ELF-1 (cell line): ENCODE measurements around the gene TEX52.
A peak's percentile ranks its signal among the peaks of the same experiment; 100 is the strongest.

Experiments used
- DNase-seq: peaks from one replicate; pipeline ENCODE4 v3.0.0-alpha.2; 2016; ENCODE audit warnings: low read depth, low spot score

Gene TEX52

GRCh38 chr12:2833327-2833726 is 23.5 kb downstream of the TEX52 start:
- DNase-seq, result no peak

- no peak for DNase-seq
Measured at GRCh38 chr12:2832550-2833127, 24.2 kb downstream of the TEX52 start.

DNA sequence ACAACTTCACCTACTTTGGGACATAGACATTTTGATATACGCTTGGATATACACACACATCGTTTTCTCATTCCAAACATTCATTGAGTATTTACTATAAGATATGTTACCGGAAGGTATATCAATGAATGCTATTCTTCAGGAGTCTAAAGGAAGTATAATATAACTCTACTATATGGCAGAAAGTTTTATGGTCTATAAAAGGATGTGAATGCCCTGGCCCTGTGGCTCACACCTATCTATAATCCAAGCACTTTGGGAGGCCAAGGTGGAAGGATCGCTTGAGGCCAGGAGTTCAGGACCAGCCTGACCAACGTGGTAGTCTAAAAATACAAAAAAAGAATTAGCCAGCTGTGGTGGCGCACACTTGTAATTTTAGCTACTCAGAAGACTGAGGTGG is 27.6 kb downstream of the TEX52 start:
- no peak for DNase-seq

DNA sequence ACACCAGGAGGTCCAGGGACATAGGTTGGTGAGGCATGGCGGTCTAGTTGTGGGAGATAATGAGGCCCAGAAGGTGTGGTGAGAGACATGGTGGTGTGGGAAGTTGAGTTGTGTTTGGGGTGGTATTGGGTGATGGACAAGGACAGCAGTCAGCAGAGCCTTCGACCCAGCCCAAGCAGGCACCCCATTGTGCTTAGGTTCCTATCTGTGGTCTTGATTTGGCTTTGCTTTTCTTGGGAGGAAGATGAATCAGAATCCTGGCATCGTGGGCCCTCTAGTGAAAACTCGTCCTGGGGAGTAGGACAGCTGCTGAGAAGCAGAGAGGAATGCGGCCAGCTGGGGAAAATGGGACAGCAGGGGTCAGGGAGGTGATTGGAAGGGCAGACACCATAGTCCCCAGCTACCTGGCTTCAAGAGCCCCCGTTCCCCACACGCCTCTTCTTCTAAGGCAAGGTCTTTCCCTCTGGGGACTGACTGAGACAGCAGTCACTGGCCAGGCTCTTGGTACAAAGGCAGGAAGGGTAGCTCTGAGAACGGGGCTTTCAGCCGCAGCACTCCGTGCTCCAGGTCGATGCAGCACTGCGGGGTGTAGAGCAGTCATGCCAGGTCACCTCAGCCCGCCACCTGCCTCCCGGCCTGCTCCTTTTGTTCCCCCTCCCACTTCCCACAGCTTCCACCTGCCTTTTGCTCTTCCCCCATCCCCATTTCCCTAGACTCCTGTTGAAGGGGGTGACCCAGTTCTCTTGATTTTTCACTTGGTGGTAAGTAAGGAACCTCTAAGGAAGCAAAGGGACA is 29.9 kb downstream of the TEX52 start:
- DNase-seq, result no peak

GRCh38 chr12:2826036-2826435 is 30.8 kb downstream of the TEX52 start:
- DNase-seq, result no peak

- peak; percentile 34 for DNase-seq
Measured at GRCh38 chr12:2825132-2825531, 31.7 kb downstream of the TEX52 start.

DNA sequence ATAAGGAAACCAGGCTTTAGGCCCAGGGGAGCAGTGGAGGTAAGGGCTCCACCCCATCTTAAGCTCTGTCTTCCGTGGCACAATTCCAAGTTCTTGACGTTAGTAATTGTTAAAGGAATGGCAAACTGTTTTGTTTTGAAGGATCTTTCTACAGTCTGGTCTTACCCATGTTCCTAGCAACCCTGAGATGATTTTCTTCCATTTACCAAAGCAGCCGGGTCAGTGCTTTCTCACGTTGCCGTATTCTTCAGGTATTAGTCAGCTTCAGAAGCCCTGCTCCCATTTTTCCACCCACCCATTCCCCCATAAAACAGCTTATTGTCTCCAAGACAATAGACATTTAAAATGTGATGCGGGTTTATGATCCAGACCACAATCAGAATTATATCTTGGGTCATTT is 32.3 kb downstream of the TEX52 start:
- no peak for DNase-seq

DNA sequence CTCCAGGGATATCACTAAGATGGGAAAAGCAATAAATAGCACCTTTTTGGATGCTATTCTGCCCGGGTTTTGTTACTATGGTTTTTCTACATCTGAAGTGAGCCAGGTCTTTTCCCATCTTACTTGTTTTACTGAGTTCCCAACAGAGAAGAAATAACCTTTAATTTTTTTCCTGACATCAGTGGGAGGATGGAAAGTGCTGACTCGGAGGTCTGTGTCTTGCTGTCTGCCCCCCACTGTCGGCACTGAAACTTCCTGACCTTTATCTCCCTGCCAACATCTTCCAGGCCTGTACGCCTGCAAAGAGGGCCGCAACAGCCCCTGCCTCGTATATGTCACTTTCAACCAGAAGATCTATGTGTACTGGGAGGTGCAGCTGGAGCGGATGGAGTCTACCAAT is 33.4 kb downstream of the TEX52 start:
- no peak for DNase-seq

GRCh38 chr12:2820432-2820831 is 36.4 kb downstream of the TEX52 start:
- DNase-seq, result no peak

DNA sequence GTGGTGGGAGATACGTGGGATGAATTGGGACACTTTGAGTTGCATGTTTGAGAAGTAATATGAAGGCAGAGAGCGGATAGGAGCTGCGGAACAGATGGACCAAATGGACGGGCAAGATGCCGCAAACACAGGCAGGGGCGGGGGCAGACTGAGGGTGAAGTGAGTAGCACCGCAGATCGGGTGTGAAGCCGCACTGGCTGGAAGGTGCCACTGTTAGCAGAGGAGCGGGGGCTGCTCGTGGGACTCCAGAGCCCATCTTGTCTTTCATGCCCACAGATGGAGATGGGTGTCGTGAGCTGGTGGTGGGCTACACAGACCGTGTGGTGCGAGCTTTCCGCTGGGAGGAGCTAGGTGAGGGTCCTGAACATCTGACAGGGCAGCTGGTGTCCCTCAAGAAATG is 37.0 kb downstream of the TEX52 start:
- no peak for DNase-seq

- peak; percentile 32 for DNase-seq
Measured at GRCh38 chr12:2813214-2814185, 43.3 kb downstream of the TEX52 start.

DNA sequence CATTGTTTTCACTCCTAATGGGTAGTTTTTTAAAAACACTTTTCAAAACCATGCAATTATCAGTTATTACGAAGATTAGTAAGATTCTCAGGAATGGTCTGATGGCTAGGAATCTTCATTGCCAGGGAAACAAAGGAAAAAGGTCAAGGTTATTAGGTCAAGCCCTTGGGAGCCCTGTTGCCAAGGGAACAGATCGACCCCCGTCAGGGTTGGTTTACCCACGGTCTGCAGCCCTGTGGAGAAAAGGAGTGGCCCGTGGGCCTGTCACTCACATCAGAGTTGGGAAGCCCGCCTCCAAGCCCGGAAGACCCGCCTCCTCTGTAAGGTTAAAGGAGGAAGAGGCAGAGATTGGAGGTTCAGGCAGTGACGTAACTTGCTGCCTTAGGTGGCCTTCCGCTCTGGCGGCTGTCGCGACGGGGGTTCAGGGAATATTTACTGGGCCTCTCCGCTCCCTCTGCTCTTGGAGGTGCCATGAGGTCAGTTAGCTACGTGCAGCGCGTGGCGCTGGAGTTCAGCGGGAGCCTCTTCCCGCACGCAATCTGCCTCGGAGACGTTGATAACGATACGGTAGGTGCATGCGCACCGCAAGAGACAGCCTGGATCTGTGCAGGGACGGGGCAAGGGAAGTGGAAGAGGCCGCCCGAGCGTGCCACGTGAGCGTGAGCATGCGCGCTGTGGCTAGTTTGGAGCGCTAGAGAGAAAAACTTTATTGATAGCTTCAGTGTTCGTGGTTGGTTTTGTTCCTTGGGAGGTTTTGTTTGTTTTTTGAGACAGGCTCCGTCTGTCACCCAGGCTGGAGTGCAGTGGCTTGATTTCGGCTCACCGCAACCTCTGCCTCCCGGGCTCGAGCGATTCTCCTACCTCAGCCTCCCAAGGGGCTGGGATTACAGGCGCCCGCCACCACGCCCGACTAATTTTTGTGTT is 44.3 kb downstream of the TEX52 start, which contains the start of gene ITFG2:
TSS of gene ITFG2 (plus strand) at position 379 of the 924 bp plus-strand sequence. CDS start at position 472, 93 bp downstream.
- DNase-seq, result peak; percentile 99

DNA sequence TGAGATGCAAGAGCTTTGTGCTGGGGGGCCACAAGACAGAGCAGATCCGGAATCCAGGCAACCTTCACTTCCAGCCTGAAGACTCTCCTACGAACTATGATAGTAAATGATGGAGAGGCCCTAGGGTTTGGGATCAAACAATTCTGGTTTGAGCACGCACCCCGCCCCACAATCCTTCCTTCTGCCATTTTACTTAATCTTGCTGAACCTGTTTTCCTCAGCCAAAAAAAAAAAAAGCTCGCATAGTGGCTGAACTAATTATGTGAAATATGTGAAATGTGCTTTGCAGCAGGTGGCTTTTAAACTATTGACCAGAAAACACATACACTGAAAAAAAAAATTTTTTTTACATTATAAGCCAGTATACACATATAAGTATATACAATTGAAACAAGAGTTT is 45.0 kb downstream of the TEX52 start:
- DNase-seq, result no peak

- no peak for DNase-seq
Measured at GRCh38 chr12:2806700-2807099, 50.1 kb downstream of the TEX52 start.

DNA sequence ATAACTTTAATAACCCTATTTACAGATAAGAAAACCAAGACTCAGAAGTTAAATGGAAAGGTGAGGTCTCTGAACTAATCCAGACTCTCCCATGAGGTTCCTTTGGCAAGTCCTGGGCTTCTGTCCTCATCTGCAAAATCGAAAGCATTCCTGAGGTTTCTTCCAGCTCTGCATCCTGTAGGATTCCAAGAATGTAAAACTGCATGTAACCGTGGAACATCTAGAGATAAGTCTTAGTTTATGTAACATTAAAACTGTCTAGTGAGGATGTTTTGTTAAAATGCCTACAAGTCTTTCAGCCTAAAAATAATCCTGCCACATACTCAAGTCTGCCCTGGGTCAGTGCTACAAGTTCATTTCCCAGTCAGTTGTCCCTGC is 51.7 kb downstream of the TEX52 start:
- no peak for DNase-seq

DNA sequence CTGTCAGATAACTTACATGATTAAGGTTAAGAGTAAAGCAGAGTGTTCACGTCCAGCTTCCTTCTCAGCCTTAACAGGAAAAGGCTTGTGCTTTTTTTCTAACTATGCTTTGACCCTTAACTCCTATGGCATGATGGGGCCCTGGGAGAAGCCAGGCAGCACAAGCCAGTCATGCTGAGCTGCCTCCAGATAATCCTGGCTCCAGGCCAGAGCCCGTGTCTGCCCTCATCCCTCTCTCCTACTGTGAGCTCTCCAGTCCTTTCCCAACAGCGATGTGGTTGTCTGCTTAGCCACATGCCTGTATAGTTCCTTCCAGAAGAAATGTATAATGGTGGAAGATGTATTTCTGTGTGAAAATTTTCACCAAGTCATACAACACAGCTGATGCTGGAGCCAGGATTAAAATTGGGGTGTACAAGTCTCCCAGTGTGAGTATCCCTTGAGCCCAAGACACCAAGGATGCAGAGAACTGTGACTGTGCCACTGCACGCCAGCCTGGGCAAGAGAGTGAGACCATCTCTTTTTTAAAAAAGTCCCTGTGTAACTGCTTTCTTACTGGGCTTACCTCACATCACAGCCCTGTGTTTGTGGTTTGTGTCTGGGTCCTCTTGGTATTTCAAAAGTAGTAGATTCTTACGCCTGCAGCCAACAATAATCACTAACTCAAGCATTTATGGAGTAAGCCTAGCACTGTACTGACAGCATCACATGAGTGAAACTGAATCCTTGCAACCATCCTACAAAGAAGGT is 52.3 kb downstream of the TEX52 start:
- no peak for DNase-seq

- no peak for DNase-seq
Measured at GRCh38 chr12:2803635-2804392, 53.0 kb downstream of the TEX52 start.

GRCh38 chr12:2801044-2801783 is 55.6 kb downstream of the TEX52 start:
- no peak for DNase-seq

- DNase-seq, result no peak
Measured at GRCh38 chr12:2800046-2800570, 56.7 kb downstream of the TEX52 start.
